Tibial nerve (tissue), 4 donors: ENCODE data around the gene PFKFB3. TPM values are rescaled to one million over a fixed set of nuclear protein-coding genes. Genes with fewer than 3 reads are reported as not detected.
A peak's percentile ranks its signal among the peaks of the same experiment; 100 is the strongest.

ENCODE experiments used
- DNase-seq, 2 donors: peaks; one replicate each; pipeline ENCODE4 v3.0.0-alpha.2; 2019; ENCODE audit warnings: low spot score in 2 of 2
- H3K27ac ChIP-seq, 4 donors: fragments of 200-600 bp; sonication (generic) in 3 of 4; one replicate each; pipeline ENCODE4 v1.5.1; 2017 to 2019; ENCODE audit warnings: mild to moderate bottlenecking in 1 of 4
- H3K27me3 ChIP-seq, 2 donors: fragments of 200-600 bp; sonication (generic) in 1 of 2; one replicate each; pipeline versions ENCODE4 v1.5.1 to v1.6.0; 2017 to 2019
- H3K36me3 ChIP-seq, 3 donors: fragments of 200-600 bp; sonication (generic); one replicate each; pipeline ENCODE4 v1.5.1; 2018 to 2019
- H3K4me1 ChIP-seq, 4 donors: fragments of 200-600 bp; sonication (generic) in 3 of 4; one replicate each; pipeline ENCODE4 v1.5.1; 2017 to 2019
- H3K4me3 ChIP-seq, 4 donors: fragments of 200-600 bp; sonication (generic) in 3 of 4; one replicate each; pipeline ENCODE4 v1.5.1; 2017 to 2019; ENCODE audit warnings: mild to moderate bottlenecking in 1 of 4, moderate library complexity in 1 of 4
- H3K9me3 ChIP-seq, 4 donors: fragments of 200-600 bp; sonication (generic) in 3 of 4; one replicate each; pipeline ENCODE4 v1.5.1; 2017 to 2019
- CTCF ChIP-seq, 5 experiments: fragments of 200-600 bp in 3 of 5; fragments of 450-650 bp in 2 of 5; sonication (generic) in 3 of 5; IDR thresholded peaks; one replicate each; pipeline ENCODE4 v1.5.1; 2016 to 2019; ENCODE audit warnings: antibody characterized with exemption in 5 of 5, mild to moderate bottlenecking in 3 of 5, moderate library complexity in 2 of 5
- EP300 ChIP-seq, 2 donors: sonication (generic); formaldehyde crosslinking; IDR thresholded peaks; one replicate each; pipeline ENCODE4 v1.6.1; 2017; ENCODE audit warnings: antibody characterized with exemption in 2 of 2, mild to moderate bottlenecking in 1 of 2
- POLR2A ChIP-seq, 2 donors: fragments of 450-650 bp; IDR thresholded peaks; one replicate each; pipeline ENCODE4 v1.6.1; 2017; ENCODE audit warnings: antibody characterized with exemption in 2 of 2, mild to moderate bottlenecking in 2 of 2, moderate library complexity in 2 of 2
- WGBS, 2 donors: methylation state at CpG; one replicate each; pipeline ENCODE4 v1.1.5; 2018; 5-methylcytosine and 5-hydroxymethylcytosine counted together
- total RNA-seq, 4 donors: library from RNA; depleted of rRNA; stranded (reverse); fragments of >200 nt; gene quantifications; one replicate each; pipeline ENCODE4 v1.1.0, GENCODE V29; 2016

Gene PFKFB3
- total RNA-seq, 4 donors from 2014 or later = 72.0 to 183 (median 98.7) TPM

DNA sequence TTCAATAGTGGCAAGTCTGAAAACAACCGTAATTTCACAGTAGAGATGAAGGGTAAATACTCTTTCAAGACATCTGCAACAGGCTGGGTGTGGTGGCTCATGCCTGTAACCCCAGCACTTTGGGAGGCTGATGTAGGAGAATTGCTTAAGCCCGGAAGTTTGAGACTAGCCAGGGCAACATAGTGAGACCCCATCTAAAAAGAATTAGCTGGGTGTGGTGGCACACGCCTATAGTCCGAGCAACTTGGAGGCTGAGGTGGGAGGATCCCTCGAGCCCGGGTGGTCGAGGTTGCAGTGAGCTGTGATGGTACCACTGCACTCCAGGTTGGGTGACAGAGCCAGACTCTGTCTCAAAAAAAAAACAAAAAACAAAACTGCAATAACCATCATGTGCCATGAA, 71.8 kb downstream of the PFKFB3 start:
- WGBS, 2 donors = 90 to 93% methylated on average over 7 of the region's 7 CpGs
- no peaks in the 10 kb centered on the region for H3K9me3 ChIP-seq
- TF ChIP-seq CTCF (IDR thresholded peaks at IDR 0.05) (no peak), EP300 (IDR thresholded peaks at IDR 0.05) (no peak), POLR2A (IDR thresholded peaks at IDR 0.05) (no peak)
- peaks cover 0 to 21% (median 5%) of the 10 kb centered on the region in 4 donors for H3K4me1 ChIP-seq
- DNase-seq = no peak
- H3K27ac ChIP-seq = peak overlapping the region in 3 of 4 donors; percentile 77 to 90 (median 86)
- H3K36me3 ChIP-seq = no peaks in the 10 kb centered on the region
- H3K4me3 ChIP-seq = no peak overlapping the region
- H3K27me3 ChIP-seq = no peaks in the 10 kb centered on the region

DNA sequence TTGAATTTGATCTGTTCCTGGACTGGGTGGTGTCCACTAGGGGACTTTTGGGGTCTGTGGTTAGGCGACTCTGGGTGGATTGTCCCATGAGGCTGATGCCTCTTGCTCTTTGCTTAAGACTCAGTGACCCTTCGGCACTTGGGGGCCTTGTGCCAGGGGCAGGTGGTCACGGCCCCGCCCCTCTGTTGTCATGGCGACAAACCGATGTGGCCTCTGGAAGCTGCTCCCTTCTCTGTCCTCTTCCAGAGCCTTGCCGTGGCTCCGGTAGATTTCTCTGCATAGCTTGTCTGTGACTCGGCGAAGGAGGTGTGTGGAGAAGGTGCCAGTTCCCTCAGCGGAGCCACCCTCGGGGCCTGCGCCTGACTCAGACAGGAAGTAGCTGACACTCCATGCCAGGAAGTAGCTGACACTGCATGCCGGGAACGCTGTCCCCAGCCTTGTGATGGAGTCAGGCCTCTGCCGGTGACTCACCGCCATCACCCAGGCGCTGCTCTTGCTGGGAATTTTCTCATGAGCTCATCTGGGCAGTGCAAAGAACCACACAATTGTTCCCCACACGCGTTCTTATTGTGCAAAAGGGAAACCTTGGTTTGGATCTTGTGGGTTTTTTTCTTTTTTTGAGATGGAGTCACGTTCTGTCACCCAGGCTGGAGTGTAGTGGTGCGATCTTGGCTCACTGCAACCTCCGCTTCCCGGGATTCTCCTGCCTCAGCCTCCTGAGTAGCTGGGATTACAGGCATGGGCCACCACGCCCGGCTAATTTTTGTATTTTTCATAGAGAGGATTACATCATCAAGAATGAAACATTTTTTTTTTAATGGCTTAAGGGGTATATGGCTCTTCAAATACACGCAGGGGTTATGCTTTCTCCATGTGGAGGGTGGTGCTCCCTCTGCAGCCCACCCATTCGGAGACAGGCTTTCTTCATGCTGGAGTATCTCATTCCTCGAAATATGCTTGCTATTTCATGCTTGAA, 72.6 kb downstream of the PFKFB3 start:
- WGBS, 2 donors = 49 to 58% methylated on average over 27 to 29 of the region's 29 CpGs
- Histone ChIP-seq H3K4me1 (peaks cover 0 to 25% (median 5%) of the 10 kb centered on the region in 4 donors), H3K27me3 (no peaks in the 10 kb centered on the region), H3K9me3 (no peaks in the 10 kb centered on the region), H3K36me3 (no peaks in the 10 kb centered on the region), H3K27ac (peak overlapping the region; percentile 24 to 90 (median 82)), H3K4me3 (peak overlapping the region in 2 of 4 donors; percentile 4 to 28)
- DNase-seq = peak; percentile 77 to 84
- TF ChIP-seq CTCF (IDR thresholded peaks at IDR 0.05) (peak in 2 of 5 experiments; percentile 17 to 27), POLR2A (IDR thresholded peaks at IDR 0.05) (peak in 1 of 2 donors; percentile 25), EP300 (IDR thresholded peaks at IDR 0.05) (peak; percentile 82 to 97)

DNA sequence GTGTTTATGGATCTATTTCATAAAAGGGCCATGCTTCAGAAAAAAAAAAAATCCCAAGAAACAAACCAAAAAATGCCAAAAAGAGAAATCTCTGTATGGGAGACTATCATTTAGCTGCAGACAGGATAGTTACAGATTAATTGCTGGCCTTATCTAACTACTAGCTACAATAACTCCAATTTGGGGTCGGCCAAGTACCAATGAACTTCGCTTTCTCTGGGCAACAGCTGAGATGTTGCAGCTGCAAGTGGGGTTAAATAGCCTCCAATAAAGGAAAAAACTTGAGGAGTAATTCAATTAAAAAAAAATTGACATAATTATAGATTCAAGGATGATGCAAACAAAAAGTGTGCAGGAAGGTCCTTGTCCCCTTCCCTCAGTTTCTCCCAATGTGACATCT, 73.6 kb downstream of the PFKFB3 start:
- H3K27me3 ChIP-seq = no peaks in the 10 kb centered on the region
- DNase-seq = no peak
- H3K27ac ChIP-seq = peak overlapping the region in 1 of 4 donors; percentile 86
- WGBS, 2 donors = 93% methylated on average over 2 of the region's 2 CpGs
- no peaks in the 10 kb centered on the region for H3K9me3 ChIP-seq
- H3K4me1 ChIP-seq = peaks cover 0 to 25% (median 5%) of the 10 kb centered on the region in 4 donors
- no peaks in the 10 kb centered on the region for H3K36me3 ChIP-seq
- no peak overlapping the region for H3K4me3 ChIP-seq
- TF ChIP-seq POLR2A (IDR thresholded peaks at IDR 0.05) (no peak), EP300 (IDR thresholded peaks at IDR 0.05) (no peak)

GRCh38 chr10:6278519-6279120, 75.9 kb downstream of the PFKFB3 start:
- peaks cover 0 to 22% (median 5%) of the 10 kb centered on the region in 4 donors for H3K4me1 ChIP-seq
- WGBS, 2 donors = 68 to 79% methylated on average over 9 of the region's 9 CpGs
- H3K9me3 ChIP-seq = no peaks in the 10 kb centered on the region
- TF ChIP-seq EP300 (IDR thresholded peaks at IDR 0.05) (no peak), CTCF (IDR thresholded peaks at IDR 0.05) (no peak), POLR2A (IDR thresholded peaks at IDR 0.05) (no peak)
- H3K27ac ChIP-seq = no peak overlapping the region
- no peaks in the 10 kb centered on the region for H3K36me3 ChIP-seq
- H3K4me3 ChIP-seq = no peak overlapping the region
- no peaks in the 10 kb centered on the region for H3K27me3 ChIP-seq
- no peak for DNase-seq

DNA sequence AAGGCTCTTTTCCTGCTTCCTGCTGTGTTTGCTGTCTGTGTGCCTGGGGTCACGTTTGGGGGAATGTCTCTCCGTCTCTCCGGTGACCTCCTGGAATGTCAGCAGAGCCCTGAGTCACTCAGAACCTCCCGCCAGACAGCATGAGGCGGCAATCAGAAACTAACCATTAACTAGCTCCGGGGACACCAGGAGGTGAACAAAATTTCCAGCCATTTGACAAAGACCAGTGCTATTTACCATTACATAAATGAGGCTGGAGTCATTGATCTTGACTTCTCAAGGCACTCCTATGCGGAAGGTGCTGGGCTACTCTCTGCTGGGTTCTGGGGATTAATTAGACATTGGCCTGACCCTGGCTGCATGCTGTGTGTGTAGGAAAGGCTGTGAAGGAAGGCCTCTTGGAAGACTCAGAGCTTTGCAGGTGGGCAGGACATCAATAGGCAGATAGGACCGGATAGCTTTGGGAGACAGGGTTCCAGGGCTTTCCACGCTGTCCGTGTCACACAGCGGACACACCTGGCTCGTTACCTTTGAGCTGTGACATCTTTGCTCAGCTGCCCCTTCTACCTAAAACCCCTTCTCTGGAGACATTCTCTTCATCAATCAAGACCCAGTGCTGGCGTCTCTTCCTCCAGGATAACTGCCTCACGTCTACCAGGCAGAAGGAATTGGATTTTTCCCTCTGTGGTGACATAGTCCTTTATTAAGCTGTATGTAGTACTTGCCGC, 77.0 kb downstream of the PFKFB3 start:
- TF ChIP-seq CTCF (IDR thresholded peaks at IDR 0.05) (no peak), EP300 (IDR thresholded peaks at IDR 0.05) (no peak), POLR2A (IDR thresholded peaks at IDR 0.05) (no peak)
- 59 to 63% methylated on average over 15 of the region's 15 CpGs for WGBS, 2 donors
- H3K9me3 ChIP-seq = no peaks in the 10 kb centered on the region
- no peak for DNase-seq
- H3K27me3 ChIP-seq = no peaks in the 10 kb centered on the region
- H3K27ac ChIP-seq = no peak overlapping the region
- no peaks in the 10 kb centered on the region for H3K36me3 ChIP-seq
- peaks cover 0 to 22% (median 5%) of the 10 kb centered on the region in 4 donors for H3K4me1 ChIP-seq
- H3K4me3 ChIP-seq = no peak overlapping the region
